Gastroesophageal sphincter (tissue), 4 donors: Measurements from ENCODE around the gene FREM2. TPM values are rescaled to one million over a fixed set of nuclear protein-coding genes. Genes with fewer than 3 reads are reported as not detected.

Experiments
- ATAC-seq: fragments of 150-250 bp; one replicate; pipeline ENCODE4 v1.9.1; 2016; ENCODE audit warnings: mild to moderate bottlenecking, moderate library complexity
- H3K27ac ChIP-seq, 4 donors: fragments of 200-600 bp; sonication (generic) in 3 of 4; 1 replicate in 3 of 4; 2 replicates in 1 of 4; pipeline ENCODE4 v1.5.1; 2016 to 2019
- H3K27me3 ChIP-seq: fragments of 200-600 bp; sonication (generic); one replicate; pipeline ENCODE4 v1.5.1; 2019
- H3K36me3 ChIP-seq, 2 donors: fragments of 200-600 bp; sonication (generic); one replicate each; pipeline ENCODE4 v1.5.1; 2019; ENCODE audit warnings: control low read depth in 1 of 2
- H3K4me1 ChIP-seq, 3 donors: fragments of 200-600 bp; sonication (generic); 1 replicate in 2 of 3; 2 replicates in 1 of 3; pipeline ENCODE4 v1.5.1; 2016 to 2019; ENCODE audit warnings: control low read depth in 2 of 3
- H3K4me3 ChIP-seq, 2 donors: fragments of 200-600 bp; sonication (generic); one replicate each; pipeline ENCODE4 v1.5.1; 2019; ENCODE audit warnings: mild to moderate bottlenecking in 1 of 2, moderate library complexity in 1 of 2
- H3K9me3 ChIP-seq, 3 donors: fragments of 200-600 bp; sonication (generic); one replicate each; pipeline ENCODE4 v1.5.1; 2017 to 2019; ENCODE audit warnings: control low read depth in 2 of 3
- CTCF ChIP-seq, 4 experiments: fragments of 200-600 bp in 2 of 4; fragments of 450-650 bp in 2 of 4; sonication (generic) in 1 of 4; IDR thresholded peaks; one replicate each; pipeline ENCODE4 v1.5.1; 2017 to 2019; ENCODE audit warnings: antibody characterized with exemption in 4 of 4, mild to moderate bottlenecking in 2 of 4, moderate library complexity in 2 of 4
- EP300 ChIP-seq: sonication (generic); formaldehyde crosslinking; IDR thresholded peaks from one replicate; pipeline ENCODE4 v1.6.1; 2017; ENCODE audit warnings: antibody characterized with exemption, mild to moderate bottlenecking
- POLR2A ChIP-seq, 2 donors: fragments of 450-650 bp; IDR thresholded peaks; one replicate each; pipeline ENCODE4 v1.6.1; 2017; ENCODE audit warnings: antibody characterized with exemption in 2 of 2, mild to moderate bottlenecking in 2 of 2, moderate library complexity in 1 of 2
- POLR2AphosphoS5 ChIP-seq: sonication (generic); formaldehyde crosslinking; IDR thresholded peaks from one replicate; pipeline ENCODE4 v1.6.1; 2017; ENCODE audit warnings: antibody characterized with exemption
- WGBS, 2 donors: methylation state at CpG; one replicate each; pipeline ENCODE4 v1.1.5; 2018; ENCODE audit warnings: low coverage in 1 of 2; 5-methylcytosine and 5-hydroxymethylcytosine counted together
- total RNA-seq, 4 donors: library from RNA; depleted of rRNA; stranded (reverse); fragments of >200 nt; gene quantifications; one replicate each; pipeline ENCODE4 v1.1.0, GENCODE V29; 2016

Gene FREM2
- total RNA-seq, 4 donors from 2014 or later, result 0.19 to 0.40 (median 0.27) TPM; not detected in 1

- Histone ChIP-seq H3K4me1 (no peaks in the 10 kb centered on the region), H3K9me3 (no peaks in the 10 kb centered on the region), H3K4me3 (no peak overlapping the region), H3K27ac (no peak overlapping the region), H3K36me3 (no peaks in the 10 kb centered on the region), H3K27me3 (peaks cover under 1% of the 10 kb centered on the region)
- peak in 3 of 4 experiments; percentile 11 to 60 (median 26) for TF ChIP-seq CTCF (IDR thresholded peaks at IDR 0.05)
- TF ChIP-seq POLR2AphosphoS5, result no peak
- no peak for ATAC-seq
- WGBS, 2 donors, result 22 to 25% methylated on average over 6 to 7 of the region's 7 CpGs
These were observed 76.8 kb downstream of the FREM2 start for GRCh38 chr13:38763446-38764381.

GRCh38 chr13:38766799-38767198 lies 79.9 kb downstream of the FREM2 start:
- Histone ChIP-seq H3K36me3 (no peaks in the 10 kb centered on the region), H3K27ac (no peak overlapping the region), H3K4me3 (no peak overlapping the region), H3K27me3 (no peaks in the 10 kb centered on the region), H3K9me3 (no peaks in the 10 kb centered on the region), H3K4me1 (no peaks in the 10 kb centered on the region)
- 67 to 79% methylated on average over 2 of the region's 2 CpGs for WGBS, 2 donors
- no peak for ATAC-seq
- no peak for TF ChIP-seq POLR2AphosphoS5
- TF ChIP-seq POLR2A (IDR thresholded peaks at IDR 0.05), result no peak
- TF ChIP-seq EP300, result no peak
- TF ChIP-seq CTCF (IDR thresholded peaks at IDR 0.05), result no peak

- ATAC-seq, result no peak
- Histone ChIP-seq H3K36me3 (no peaks in the 10 kb centered on the region), H3K9me3 (no peaks in the 10 kb centered on the region), H3K4me3 (no peak overlapping the region), H3K27ac (no peak overlapping the region), H3K27me3 (no peaks in the 10 kb centered on the region), H3K4me1 (no peaks in the 10 kb centered on the region)
- TF ChIP-seq CTCF (IDR thresholded peaks at IDR 0.05) (no peak), POLR2A (IDR thresholded peaks at IDR 0.05) (no peak), EP300 (no peak), POLR2AphosphoS5 (no peak)
- WGBS, 2 donors, result 59 to 67% methylated on average over 1 of the region's 1 CpG
These were observed 80.8 kb downstream of the FREM2 start for GRCh38 chr13:38767506-38768265.

GRCh38 chr13:38769526-38769925 lies 82.6 kb downstream of the FREM2 start:
- no peaks in the 10 kb centered on the region for H3K9me3 ChIP-seq
- H3K27ac ChIP-seq, result no peak overlapping the region
- TF ChIP-seq CTCF (IDR thresholded peaks at IDR 0.05) (no peak), EP300 (no peak), POLR2AphosphoS5 (no peak), POLR2A (IDR thresholded peaks at IDR 0.05) (no peak)
- no peaks in the 10 kb centered on the region for H3K27me3 ChIP-seq
- H3K36me3 ChIP-seq, result no peaks in the 10 kb centered on the region
- ATAC-seq, result no peak
- WGBS, 2 donors, result 85 to 94% methylated on average over 7 of the region's 7 CpGs
- H3K4me3 ChIP-seq, result no peak overlapping the region
- no peaks in the 10 kb centered on the region for H3K4me1 ChIP-seq
